ENCODE data around the gene ETV6.
A peak's percentile ranks its signal among the peaks of the same experiment; 100 is the strongest.

ETV6 gene

GRCh38 chr12:11697670-11698387, 48.4 kb downstream of the ETV6 start:
- DNase-seq: no peak

GRCh38 chr12:11698729-11699128, 49.3 kb downstream of the ETV6 start:
- DNase-seq: no peak

GRCh38 chr12:11701433-11701832, 52.0 kb downstream of the ETV6 start:
- DNase-seq: no peak

DNA sequence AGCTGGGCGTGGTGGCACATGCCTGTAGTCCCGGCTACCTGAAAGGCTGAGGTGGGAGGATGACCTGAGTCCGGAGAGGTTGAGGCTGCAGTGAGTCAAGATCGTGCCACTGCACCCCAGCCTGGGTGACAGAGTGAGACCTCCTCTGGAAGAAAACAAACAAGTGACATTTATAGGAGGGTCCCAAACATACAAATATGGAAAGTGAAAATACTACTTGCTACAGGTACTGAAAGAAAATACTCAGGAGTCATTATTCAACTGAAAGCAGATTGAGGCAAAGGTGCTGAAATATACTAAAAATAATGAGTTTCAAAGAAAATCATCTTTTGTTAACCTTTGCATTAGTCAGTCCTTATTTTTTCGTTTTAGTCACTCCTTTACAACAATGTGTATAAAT, 53.5 kb downstream of the ETV6 start:
- no peak for DNase-seq

DNA sequence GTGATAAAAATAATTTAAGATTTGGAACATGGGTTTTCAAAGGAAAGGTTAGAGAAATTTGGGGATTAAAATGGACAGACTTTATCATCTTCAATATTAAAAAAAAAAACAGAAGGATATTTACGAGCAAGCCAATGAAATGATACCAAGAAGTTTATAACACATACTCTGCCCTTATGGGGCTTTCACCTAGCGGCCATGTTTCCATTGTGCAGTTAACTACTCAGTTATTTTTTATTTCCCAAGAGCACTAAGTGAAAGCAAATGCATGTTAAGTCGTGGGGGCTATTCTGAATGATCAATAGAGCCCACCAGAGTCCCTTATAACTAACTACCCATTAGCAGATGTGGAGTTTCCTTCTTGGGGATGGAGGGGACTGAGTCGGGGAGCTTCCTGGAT, 53.9 kb downstream of the ETV6 start:
- DNase-seq: no peak

GRCh38 chr12:11704089-11704488, 54.6 kb downstream of the ETV6 start:
- DNase-seq: no peak

GRCh38 chr12:11705010-11705409, 55.5 kb downstream of the ETV6 start:
- no peak for DNase-seq

GRCh38 chr12:11706509-11707379, 57.3 kb downstream of the ETV6 start:
- no peak for DNase-seq

DNA sequence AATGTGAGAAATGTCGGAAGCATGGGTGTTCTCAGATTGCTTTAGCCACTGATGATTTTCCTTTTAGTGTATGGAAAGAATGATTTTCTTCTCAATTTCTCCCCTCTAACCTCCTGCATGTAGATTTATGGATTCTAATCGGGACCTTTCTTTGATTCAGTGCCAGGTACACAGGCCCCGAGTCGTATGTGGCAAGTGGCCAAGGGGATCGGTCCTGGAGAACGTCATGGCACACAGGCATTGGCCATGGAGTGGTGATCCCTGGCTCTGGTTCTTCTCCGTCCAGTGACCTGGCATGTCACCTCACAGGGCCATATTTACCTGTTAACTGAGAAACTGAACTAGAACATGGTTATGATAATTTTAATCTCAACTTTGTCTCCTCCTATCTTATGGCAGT, 58.1 kb downstream of the ETV6 start:
- no peak for DNase-seq

GRCh38 chr12:11709513-11709912, 60.0 kb downstream of the ETV6 start:
- DNase-seq: no peak

- no peak for DNase-seq
Measured at GRCh38 chr12:11710431-11710830, 61.0 kb downstream of the ETV6 start.

- no peak for DNase-seq
Measured at GRCh38 chr12:11710906-11711305, 61.4 kb downstream of the ETV6 start.

DNA sequence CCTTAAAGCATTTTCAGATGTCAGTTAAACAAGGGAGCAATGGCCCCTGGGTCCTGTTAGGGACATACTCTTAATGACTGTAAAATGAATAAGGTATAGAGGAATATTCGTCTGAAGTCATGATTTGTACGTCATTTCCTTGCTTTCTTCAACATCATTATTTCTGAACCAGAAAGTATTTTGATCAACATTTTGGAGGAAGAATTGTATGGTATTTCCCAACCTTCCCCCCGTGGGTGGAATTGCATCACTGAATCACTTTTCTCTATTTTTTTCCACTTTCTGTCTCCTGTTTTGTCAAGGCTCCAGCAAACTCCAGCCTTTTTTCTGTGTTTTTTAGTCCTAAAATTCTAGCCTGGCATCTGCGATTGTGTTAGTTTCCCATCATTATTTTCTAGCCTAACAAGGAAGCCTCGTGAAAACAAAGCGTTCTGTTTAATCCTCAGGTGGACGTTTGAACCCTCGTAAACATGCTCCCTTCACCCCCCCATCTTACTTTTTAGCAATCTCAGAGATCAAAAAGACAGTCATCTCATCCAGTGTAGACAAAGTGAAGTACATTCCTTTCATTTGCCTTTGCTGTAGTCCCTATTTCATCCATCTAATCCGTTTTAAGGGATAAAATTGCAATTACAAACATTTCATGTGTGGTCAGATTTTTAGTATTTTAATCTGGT, 62.3 kb downstream of the ETV6 start:
- no peak for DNase-seq

DNA sequence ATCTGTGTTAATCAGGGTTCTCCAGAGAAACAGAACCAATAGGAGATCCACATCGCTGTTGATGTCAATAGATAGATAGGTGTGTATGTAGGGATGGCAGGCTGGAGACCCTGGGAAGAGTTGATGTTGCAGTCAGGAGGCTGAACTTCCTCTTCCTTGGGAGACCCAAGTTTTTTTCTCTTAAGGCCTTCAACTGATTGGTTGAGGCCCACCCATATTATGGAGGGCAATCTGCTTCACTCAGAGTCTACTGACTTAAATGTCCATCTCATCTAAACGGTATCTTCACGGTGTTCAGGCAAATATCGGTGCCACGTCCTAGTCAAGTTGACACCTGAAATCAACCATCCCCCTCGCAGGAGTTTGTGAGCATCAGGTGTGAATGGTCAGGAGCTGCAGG, 63.0 kb downstream of the ETV6 start:
- DNase-seq: no peak

DNA sequence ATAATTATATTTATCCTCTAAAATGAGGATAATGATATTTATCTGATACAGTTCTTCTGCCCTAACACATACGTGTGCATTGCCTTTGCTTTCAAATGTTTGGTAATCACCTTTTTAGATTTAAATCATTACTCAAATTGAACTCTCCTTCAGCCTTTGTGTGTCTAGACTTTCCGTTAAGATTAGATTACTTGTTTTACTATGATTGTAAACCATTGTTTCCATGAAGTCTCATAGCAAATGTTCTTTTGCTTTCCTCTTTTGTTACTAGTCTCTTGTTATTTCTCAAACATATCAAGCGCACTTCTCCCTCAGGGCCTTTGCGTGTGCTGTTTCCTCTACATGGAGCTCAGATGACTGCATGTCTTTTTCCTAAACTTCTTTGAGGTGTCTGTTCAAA, 63.7 kb downstream of the ETV6 start:
- DNase-seq: no peak

DNA sequence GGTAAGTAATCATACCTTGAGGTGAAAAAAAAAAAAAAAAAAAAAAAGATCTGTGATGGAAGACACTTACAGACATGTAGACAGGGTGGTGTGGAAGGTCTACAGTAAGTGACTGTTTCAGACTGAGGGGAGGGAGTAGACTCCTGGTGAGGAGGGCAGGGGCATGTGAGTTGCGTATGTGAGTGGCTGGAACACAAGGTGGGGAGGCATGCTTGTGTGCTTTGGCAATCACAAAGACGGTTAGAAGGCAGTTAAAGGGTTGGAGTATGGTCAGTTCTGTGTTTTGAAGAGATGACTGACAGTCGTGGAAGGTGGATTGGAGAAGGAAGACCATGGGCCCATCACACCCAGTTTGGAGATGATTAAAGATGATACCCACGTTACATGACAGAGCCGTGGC, 65.2 kb downstream of the ETV6 start:
- no peak for DNase-seq

DNA sequence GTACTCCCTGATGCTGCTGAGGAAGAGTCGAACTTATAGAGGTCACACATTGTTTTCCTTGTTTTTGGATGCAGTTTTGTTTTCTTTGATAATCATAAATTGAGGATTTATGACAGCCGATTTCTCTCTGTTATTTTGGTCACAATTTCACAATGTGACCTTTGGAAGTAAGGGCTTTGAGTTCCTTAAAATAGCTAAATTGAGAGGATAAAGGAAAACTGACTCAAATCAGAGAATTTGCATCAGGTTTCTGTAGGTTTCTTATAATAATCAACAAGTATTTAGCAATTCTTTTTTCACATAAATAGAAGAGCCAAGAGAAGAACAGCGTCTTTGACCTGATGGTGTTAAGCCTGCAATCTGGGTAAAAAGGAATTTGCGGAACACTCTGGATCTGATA, 66.1 kb downstream of the ETV6 start:
- no peak for DNase-seq

- DNase-seq: no peak
Measured at GRCh38 chr12:11716794-11717518, 67.5 kb downstream of the ETV6 start.

DNA sequence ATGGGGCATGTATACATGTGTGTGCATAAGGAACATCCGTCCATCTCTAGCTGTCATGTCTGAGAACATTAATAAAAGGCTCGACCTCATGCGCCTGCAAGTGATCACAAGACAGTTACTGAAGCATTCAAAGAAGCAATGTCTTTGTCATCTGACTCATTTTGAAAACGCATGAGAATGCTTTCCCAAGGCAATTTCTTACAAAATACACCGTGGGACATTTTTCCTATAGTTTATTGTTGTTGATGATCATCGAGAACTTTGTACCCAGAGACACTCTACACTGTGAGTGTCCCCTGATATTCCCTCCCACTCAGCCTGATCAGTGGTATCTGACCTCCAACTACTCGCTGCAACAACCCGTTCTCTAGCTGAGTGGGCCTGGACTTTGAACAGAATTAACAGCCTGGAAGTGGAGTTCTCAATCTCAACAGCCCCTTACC, 68.1 kb downstream of the ETV6 start:
- no peak for DNase-seq

DNA sequence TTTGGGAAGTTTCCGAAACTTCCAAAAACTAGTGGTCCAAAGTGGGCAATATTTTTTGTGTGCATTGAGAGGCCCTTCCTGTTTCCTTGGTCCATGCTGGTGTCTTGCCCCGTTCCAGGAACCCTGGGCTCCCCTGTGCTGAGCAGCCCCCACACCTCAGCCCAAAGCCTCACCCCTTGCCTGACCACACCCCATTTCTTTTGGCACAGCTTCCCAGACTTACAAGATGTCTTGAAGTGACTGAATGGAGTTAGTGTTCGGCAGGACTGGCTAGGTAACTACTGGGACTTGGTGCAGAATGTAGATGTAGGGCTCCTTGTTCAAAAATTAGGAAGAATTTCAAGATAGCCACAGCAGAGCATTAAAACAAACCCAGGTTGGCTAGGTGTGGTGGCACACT, 68.6 kb downstream of the ETV6 start:
- DNase-seq: no peak

DNA sequence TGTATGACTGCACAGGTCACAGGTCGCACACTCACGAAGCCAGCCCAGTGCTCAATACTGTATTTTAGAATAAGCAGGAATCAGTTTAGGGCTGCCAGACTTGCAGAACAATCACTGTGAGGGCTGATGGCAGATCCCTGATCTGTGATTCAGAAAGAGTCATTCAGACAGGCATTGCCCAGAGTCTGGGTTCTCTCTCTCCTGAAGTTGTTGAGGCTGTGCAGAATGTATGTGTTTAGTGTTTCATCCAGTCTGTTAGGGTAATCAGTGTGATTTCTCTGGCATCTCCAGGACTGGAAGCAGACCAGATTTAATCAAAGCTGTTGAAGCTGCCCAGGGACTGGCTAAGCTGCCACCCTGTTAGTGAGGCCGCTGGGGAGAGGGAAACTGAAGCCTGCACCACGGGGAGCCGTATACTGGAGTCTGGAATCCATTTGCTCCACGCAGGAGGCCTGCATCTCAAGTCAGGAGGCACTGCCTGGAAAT, 69.3 kb downstream of the ETV6 start:
- no peak for DNase-seq

DNA sequence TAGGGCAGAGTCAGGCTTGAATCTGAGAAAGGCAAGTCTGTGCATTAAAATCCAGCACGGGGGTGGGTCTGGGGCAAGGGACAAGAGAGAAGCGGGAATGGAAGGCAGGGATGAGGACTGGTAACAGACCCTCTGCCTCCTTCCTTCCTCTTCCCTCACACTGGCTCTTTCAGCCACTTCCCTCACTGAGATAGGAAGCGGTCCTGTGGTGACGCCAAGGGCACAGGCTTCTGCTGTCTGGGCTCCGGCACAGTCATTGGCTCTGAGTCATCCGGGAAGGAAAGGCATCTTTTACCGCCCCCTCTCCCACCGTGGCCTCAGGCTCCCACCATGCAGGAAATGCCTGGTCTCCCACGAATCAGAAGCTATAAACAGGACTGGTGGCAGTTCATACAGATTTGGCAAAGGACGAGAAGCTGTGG, 70.2 kb downstream of the ETV6 start:
- peak; percentile 23 to 37 for DNase-seq

DNA sequence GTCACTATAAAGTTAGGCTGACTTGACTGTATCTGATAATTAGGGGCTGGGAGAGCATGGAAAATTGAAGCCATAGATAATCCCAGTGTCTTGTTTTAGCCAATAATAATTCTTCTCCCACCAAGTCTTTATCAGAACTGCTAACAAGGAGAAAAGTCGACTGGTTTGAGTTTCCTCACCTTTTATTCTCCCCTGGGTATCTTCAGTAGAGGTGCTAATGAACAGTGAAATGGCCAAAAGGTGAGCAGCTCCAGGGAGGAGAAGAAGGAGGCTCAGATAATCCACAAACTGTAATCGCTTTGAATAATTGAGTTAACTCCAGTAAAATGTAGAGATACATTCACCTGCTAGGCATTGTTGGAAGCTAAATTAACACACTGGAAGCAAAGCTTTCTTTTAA, 72.6 kb downstream of the ETV6 start:
- DNase-seq: no peak

All from activated CD4-positive, alpha-beta T cell treated with anti-CD3 and anti-CD28 coated beads, Interleukin-2, amount 50 U/mL, for 4 hours (primary cell).